IMR-90 (cell line): ENCODE measurements around the gene RBBP8NL. TPM values are rescaled to one million over a fixed set of nuclear protein-coding genes. Genes with fewer than 3 reads are reported as not detected.

ENCODE experiments used
- ATAC-seq: fragments of 200-7000 bp; cut with Tn5 transposase; 2 replicates; pipeline ENCODE4 v1.9.1; 2020; ENCODE audit warnings: low read depth, mild to moderate bottlenecking, moderate library complexity
- BruUV-seq: library from RNA; stranded (reverse); fragments of 400-500 nt; replicated peaks from 2 replicates; lab custom pipeline; 2021; lab: Mats Ljungman, UMichigan
- CTCF ChIA-PET: fragments of 300-600 bp; formaldehyde crosslinking; extraction: SDS; loops from one replicate; lab custom pipeline; 2021; ENCODE audit warnings: antibody characterized with exemption; lab: Yijun Ruan, JAX
- POLR2A ChIA-PET: fragments of 300-600 bp; sonication (Branson Sonifier 250); formaldehyde crosslinking; loops from one replicate; lab custom pipeline; 2022; ENCODE audit warnings: antibody characterized with exemption; ENCODE audit not compliant: unreplicated experiment; lab: Charles Lee
- DNase-seq: peaks from one replicate; pipeline ENCODE4 v3.0.0; 2013
- H2AFZ ChIP-seq: replicated peaks from 2 replicates; pipeline ENCODE3; 2013; ENCODE audit warnings: low read length, mild to moderate bottlenecking; ENCODE audit not compliant: poor library complexity
- H2AK5ac ChIP-seq: 2 replicates; pipeline ENCODE4 v1.6.1; 2013; ENCODE audit warnings: low read depth, low read length, inconsistent platforms
- H2AK9ac ChIP-seq: replicated peaks from 2 replicates; pipeline ENCODE3; 2013; ENCODE audit warnings: mild to moderate bottlenecking, low read depth, low read length, moderate library complexity; ENCODE audit not compliant: poor library complexity
- H2BK120ac ChIP-seq: 2 replicates; pipeline ENCODE4 v1.6.1; 2013; ENCODE audit warnings: low read depth, low read length, inconsistent platforms
- H2BK15ac ChIP-seq: 3 replicates; pipeline ENCODE4 v1.6.1; 2013; ENCODE audit warnings: low read depth, low read length, inconsistent platforms
- H2BK20ac ChIP-seq: 2 replicates; pipeline ENCODE4 v1.6.1; 2013; ENCODE audit warnings: low read depth, mild to moderate bottlenecking, inconsistent platforms, low read length, moderate library complexity
- H2BK5ac ChIP-seq: 2 replicates; pipeline ENCODE4 v1.6.1; 2013; ENCODE audit warnings: mild to moderate bottlenecking, low read depth, low read length, inconsistent platforms; ENCODE audit not compliant: poor library complexity, severe bottlenecking
- H3K14ac ChIP-seq: replicated peaks from 2 replicates; pipeline ENCODE4 v1.6.1; 2013; ENCODE audit warnings: low read depth, low read length, inconsistent platforms
- H3K18ac ChIP-seq: 2 replicates; pipeline ENCODE4 v1.6.1; 2013; ENCODE audit warnings: low read depth, low read length, control low read depth
- H3K23ac ChIP-seq: 2 replicates; pipeline ENCODE4 v1.6.1; 2013; ENCODE audit warnings: low read depth, low read length, inconsistent platforms
- H3K27ac ChIP-seq: 2 replicates; pipeline ENCODE4 v1.5.1; 2013; ENCODE audit warnings: mild to moderate bottlenecking, control low read depth, low read length; ENCODE audit not compliant: insufficient read depth
- H3K27me3 ChIP-seq: 2 replicates; pipeline ENCODE4 v1.6.1; 2013; ENCODE audit warnings: low read length; ENCODE audit not compliant: control insufficient read depth, insufficient read depth
- H3K36me3 ChIP-seq: 2 replicates; pipeline ENCODE4 v1.6.1; 2013; ENCODE audit warnings: low read length, mixed read lengths; ENCODE audit not compliant: control insufficient read depth, insufficient read depth
- H3K4ac ChIP-seq: 2 replicates; pipeline ENCODE4 v1.6.1; 2013; ENCODE audit warnings: low read depth, low read length, inconsistent platforms
- H3K4me1 ChIP-seq: 2 replicates; pipeline ENCODE4 v1.6.1; 2013; ENCODE audit warnings: low read length, mixed read lengths; ENCODE audit not compliant: control insufficient read depth, insufficient read depth
- H3K4me2 ChIP-seq: 2 replicates; pipeline ENCODE4 v1.6.1; 2013; ENCODE audit warnings: low read depth, mild to moderate bottlenecking, control low read depth, low read length, moderate library complexity
- H3K4me3 ChIP-seq: 2 replicates; pipeline ENCODE4 v1.5.1; 2013; ENCODE audit warnings: low read depth, mild to moderate bottlenecking, control low read depth, low read length, moderate library complexity; ENCODE audit not compliant: insufficient read depth
- H3K56ac ChIP-seq: 2 replicates; pipeline ENCODE4 v1.6.1; 2013; ENCODE audit warnings: low read length, inconsistent platforms; ENCODE audit not compliant: insufficient read depth; ENCODE audit errors: extremely low read depth
- H3K79me1 ChIP-seq, 2 experiments: 2 replicates each; pipeline ENCODE4 v1.6.1; 2013; ENCODE audit warnings: low read length in 2 of 2, inconsistent platforms in 1 of 2, low read depth in 1 of 2
- H3K9ac ChIP-seq: 2 replicates; pipeline ENCODE4 v1.6.1; 2013; ENCODE audit warnings: low read depth, low read length, control low read depth
- H3K9me1 ChIP-seq: 2 replicates; pipeline ENCODE4 v1.6.1; 2013; ENCODE audit warnings: low read length, inconsistent platforms; ENCODE audit not compliant: insufficient read depth
- H3K9me3 ChIP-seq: 2 replicates; pipeline ENCODE4 v1.6.1; 2013; ENCODE audit warnings: low read length; ENCODE audit not compliant: control insufficient read depth, insufficient read depth
- H4K20me1 ChIP-seq: 2 replicates; pipeline ENCODE4 v1.6.1; 2013; ENCODE audit warnings: low read length, inconsistent platforms; ENCODE audit not compliant: insufficient read depth
- H4K5ac ChIP-seq: 2 replicates; pipeline ENCODE4 v1.6.1; 2013; ENCODE audit warnings: mild to moderate bottlenecking, low read depth, low read length, control low read depth
- H4K8ac ChIP-seq, 2 experiments: 2 replicates each; pipeline ENCODE4 v1.6.1; 2013; ENCODE audit warnings: low read depth in 2 of 2, low read length in 2 of 2, control low read depth in 1 of 2, inconsistent platforms in 1 of 2
- H4K91ac ChIP-seq: 2 replicates; pipeline ENCODE4 v1.6.1; 2013; ENCODE audit warnings: low read depth, low read length, inconsistent platforms; ENCODE audit not compliant: insufficient read depth
- BHLHE40 ChIP-seq: fragments of 150-350 bp; IDR thresholded peaks from 2 replicates; pipeline ENCODE4 v1.6.1; 2016; ENCODE audit warnings: mild to moderate bottlenecking, low read depth, low read length
- CEBPB ChIP-seq: IDR thresholded peaks from 2 replicates; pipeline ENCODE4 v1.6.1; 2012; ENCODE audit warnings: low read depth, low read length, improper control_type of control experiment
- CHD1 ChIP-seq: IDR thresholded peaks from 2 replicates; pipeline ENCODE4 v1.6.1; 2012; ENCODE audit warnings: low read depth, low read length, improper control_type of control experiment
- MAZ ChIP-seq: IDR thresholded peaks from 2 replicates; pipeline ENCODE4 v1.6.1; 2012; ENCODE audit warnings: low read depth, mild to moderate bottlenecking, low read length, improper control_type of control experiment, moderate library complexity, borderline replicate concordance
- NFE2L2 ChIP-seq: fragments of 150-350 bp; IDR thresholded peaks from 2 replicates; pipeline ENCODE4 v1.6.1; 2016; ENCODE audit warnings: low read depth, mild to moderate bottlenecking, low read length
- POLR2A ChIP-seq: IDR thresholded peaks from 2 replicates; pipeline ENCODE4 v1.6.1; 2012; ENCODE audit warnings: mild to moderate bottlenecking, low read depth, low read length
- RAD21 ChIP-seq: IDR thresholded peaks from 2 replicates; pipeline ENCODE4 v1.6.1; 2012; ENCODE audit warnings: low read length, improper control_type of control experiment
- SMC3 ChIP-seq: fragments of 150-350 bp; IDR thresholded peaks from 2 replicates; pipeline ENCODE4 v1.6.1; 2016; ENCODE audit warnings: low read depth, mild to moderate bottlenecking, antibody characterized with exemption, low read length, moderate library complexity
- WGBS, 2 experiments: methylation state at CpG; one replicate each; pipeline versions ENCODE4 v1.1.5 to v1.1.7; 2013; ENCODE audit warnings: missing lambda C conversion rate in 2 of 2; ENCODE audit not compliant: insufficient read length in 1 of 2; ENCODE audit errors: extremely low coverage in 2 of 2; 5-methylcytosine and 5-hydroxymethylcytosine counted together
- dilution Hi-C: fragments of 300-500 bp; cut with HindIII; formaldehyde crosslinking; loops from one replicate; pipeline ENCODE4 v1.14.3; 2018; ENCODE audit warnings: low sequenced_read_pairs; ENCODE audit not compliant: unreplicated experiment
- in situ Hi-C: fragments of 300-500 bp; cut with MboI; formaldehyde crosslinking; loops from 3 replicates; pipeline ENCODE4 v1.14.3; 2019; ENCODE audit warnings: low sequenced_read_pairs, inconsistent platforms, mixed read lengths
- intact Hi-C: fragments of 100-400 bp; cut with micrococcal nuclease; formaldehyde crosslinking; loops from 2 replicates; pipeline ENCODE4 v1.10.0; 2022
- polyA plus RNA-seq, 3 experiments: library from polyadenylated mRNA; depleted of rRNA; stranded (reverse); fragments of >200 nt; gene quantifications; 2 replicates each; pipeline ENCODE4 v1.2.3, GENCODE V29; 2012; ENCODE audit warnings: low replicate concordance in 1 of 3
- total RNA-seq: library from RNA; depleted of rRNA; stranded (reverse); fragments of >200 nt; gene quantifications from 2 replicates; pipeline ENCODE4 v1.2.3, GENCODE V29; 2012
- TF ChIP-seq, protein P1 (sequence below): conservative IDR thresholded peaks from 2 replicates; pipeline ENCODE4 v1.5.1; 2012; ENCODE audit warnings: mild to moderate bottlenecking, low read depth, low read length, improper control_type of control experiment
- TF ChIP-seq, protein P2 (sequence below): fragments of 150-350 bp; IDR thresholded peaks from 2 replicates; pipeline ENCODE4 v1.6.1; 2016; ENCODE audit warnings: low read depth, mild to moderate bottlenecking, low read length, moderate library complexity, borderline replicate concordance

Gene RBBP8NL
- total and polyA plus RNA-seq, 2 of the 4 experiments (the other 2 are of a cell fraction) = not detected

DNA sequence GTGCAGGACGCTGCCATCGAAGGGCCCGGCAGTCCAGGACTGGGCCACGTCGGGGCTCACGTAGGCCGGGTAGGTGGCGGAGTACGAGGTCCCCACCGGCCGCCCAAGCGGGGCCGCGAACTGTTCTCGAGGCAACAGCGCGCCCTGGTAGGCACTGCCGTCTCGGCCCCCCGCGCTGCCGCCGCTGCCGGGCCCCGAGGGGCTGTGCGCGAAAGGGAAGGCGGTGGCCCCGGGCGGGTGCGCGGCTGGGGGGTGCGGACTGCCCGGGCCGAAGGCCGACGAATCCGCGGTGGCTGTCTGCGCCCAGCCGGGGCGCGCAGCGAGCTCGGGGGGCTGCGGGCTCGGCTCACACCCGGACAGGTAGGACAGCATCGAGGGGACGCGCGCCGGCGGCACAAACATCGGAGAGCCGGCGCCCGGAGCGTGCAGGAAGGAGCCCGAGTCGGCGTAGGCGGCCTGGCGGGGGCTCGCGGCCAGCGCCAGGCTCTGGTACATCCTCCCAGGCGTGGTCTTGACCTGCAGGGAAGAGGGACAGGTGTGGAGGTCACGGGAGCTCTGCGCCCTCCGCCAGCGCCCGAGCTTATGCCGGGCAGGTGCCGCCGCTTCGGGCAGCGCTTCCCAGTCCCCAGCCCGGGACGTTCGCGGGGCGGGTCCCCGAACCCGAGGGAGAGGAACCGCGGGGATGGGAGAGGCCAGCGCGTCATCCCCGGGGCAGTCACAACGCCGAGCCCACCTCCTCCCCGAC, 47.9 kb upstream of the RBBP8NL start:
- H3K4me2 ChIP-seq = no peak overlapping the region
- ChIA-PET POLR2A (no interaction called here), CTCF (no interaction called here)
- in situ Hi-C loops (no loop called here), dilution Hi-C loops (no loop called here), intact Hi-C loops (no loop called here)
- no peak overlapping the region for H2AK9ac ChIP-seq
- H2AFZ ChIP-seq = no peak overlapping the region
- no TSS peak for BruUV-seq
- H3K4me1 ChIP-seq = no peaks in the 10 kb centered on the region
- H3K36me3 ChIP-seq = no peaks in the 10 kb centered on the region
- ATAC-seq (no peak), DNase-seq (no peak)
- H2BK15ac ChIP-seq = no peak overlapping the region
- H3K14ac ChIP-seq = no peak overlapping the region
- no peak overlapping the region for H4K91ac ChIP-seq
- H3K79me1 ChIP-seq = no peaks in the 10 kb centered on the region
- H3K27ac ChIP-seq = no peak overlapping the region
- no peak overlapping the region for H4K5ac ChIP-seq
- no peak overlapping the region for H4K8ac ChIP-seq
- H3K23ac ChIP-seq = no peak overlapping the region
- H2BK120ac ChIP-seq = no peak overlapping the region
- peaks cover 86% of the 10 kb centered on the region for H3K27me3 ChIP-seq
- TF ChIP-seq POLR2A = no peak
- no peak for TF ChIP-seq MAZ
- TF ChIP-seq CEBPB = no peak
- TF ChIP-seq BHLHE40 = no peak
- TF ChIP-seq RAD21 = no peak
- TF ChIP-seq CHD1 = no peak
- no peak for TF ChIP-seq NFE2L2
- TF ChIP-seq, protein P1, sequence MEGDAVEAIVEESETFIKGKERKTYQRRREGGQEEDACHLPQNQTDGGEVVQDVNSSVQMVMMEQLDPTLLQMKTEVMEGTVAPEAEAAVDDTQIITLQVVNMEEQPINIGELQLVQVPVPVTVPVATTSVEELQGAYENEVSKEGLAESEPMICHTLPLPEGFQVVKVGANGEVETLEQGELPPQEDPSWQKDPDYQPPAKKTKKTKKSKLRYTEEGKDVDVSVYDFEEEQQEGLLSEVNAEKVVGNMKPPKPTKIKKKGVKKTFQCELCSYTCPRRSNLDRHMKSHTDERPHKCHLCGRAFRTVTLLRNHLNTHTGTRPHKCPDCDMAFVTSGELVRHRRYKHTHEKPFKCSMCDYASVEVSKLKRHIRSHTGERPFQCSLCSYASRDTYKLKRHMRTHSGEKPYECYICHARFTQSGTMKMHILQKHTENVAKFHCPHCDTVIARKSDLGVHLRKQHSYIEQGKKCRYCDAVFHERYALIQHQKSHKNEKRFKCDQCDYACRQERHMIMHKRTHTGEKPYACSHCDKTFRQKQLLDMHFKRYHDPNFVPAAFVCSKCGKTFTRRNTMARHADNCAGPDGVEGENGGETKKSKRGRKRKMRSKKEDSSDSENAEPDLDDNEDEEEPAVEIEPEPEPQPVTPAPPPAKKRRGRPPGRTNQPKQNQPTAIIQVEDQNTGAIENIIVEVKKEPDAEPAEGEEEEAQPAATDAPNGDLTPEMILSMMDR = no peak
- no peak for TF ChIP-seq SMC3
- TF ChIP-seq, protein P2, sequence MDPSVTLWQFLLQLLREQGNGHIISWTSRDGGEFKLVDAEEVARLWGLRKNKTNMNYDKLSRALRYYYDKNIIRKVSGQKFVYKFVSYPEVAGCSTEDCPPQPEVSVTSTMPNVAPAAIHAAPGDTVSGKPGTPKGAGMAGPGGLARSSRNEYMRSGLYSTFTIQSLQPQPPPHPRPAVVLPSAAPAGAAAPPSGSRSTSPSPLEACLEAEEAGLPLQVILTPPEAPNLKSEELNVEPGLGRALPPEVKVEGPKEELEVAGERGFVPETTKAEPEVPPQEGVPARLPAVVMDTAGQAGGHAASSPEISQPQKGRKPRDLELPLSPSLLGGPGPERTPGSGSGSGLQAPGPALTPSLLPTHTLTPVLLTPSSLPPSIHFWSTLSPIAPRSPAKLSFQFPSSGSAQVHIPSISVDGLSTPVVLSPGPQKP = no peak
- no peaks in the 10 kb centered on the region for H3K9me3 ChIP-seq
- H4K20me1 ChIP-seq = no peaks in the 10 kb centered on the region
- no peak overlapping the region for H3K4ac ChIP-seq
- H3K4me3 ChIP-seq = no peak overlapping the region
- no peak overlapping the region for H3K18ac ChIP-seq
- H3K9ac ChIP-seq = no peak overlapping the region
- H2BK20ac ChIP-seq = no peak overlapping the region
- H2BK5ac ChIP-seq = no peak overlapping the region
- H3K9me1 ChIP-seq = no peaks in the 10 kb centered on the region
- H2AK5ac ChIP-seq = no peak overlapping the region
- WGBS, 2 experiments = 6% methylated on average over 66 of the region's 93 CpGs; no CpG with 5 or more reads in 1 of the 2 experiments
- H3K56ac ChIP-seq = no peak overlapping the region
